GM23248 (cell line): ENCODE data around the gene WDR11.

Experiments used
- EZH2 ChIP-seq: fragments of 200-600 bp; sonication (generic); IDR thresholded peaks from 2 replicates; pipeline ENCODE4 v1.6.1; 2018; ENCODE audit warnings: antibody characterized with exemption, mild to moderate bottlenecking; ENCODE audit not compliant: insufficient read depth, poor library complexity, severe bottlenecking
- EZH2phosphoT487 ChIP-seq: fragments of 200-600 bp; sonication (generic); IDR thresholded peaks from 2 replicates; pipeline ENCODE4 v1.6.1; 2018; ENCODE audit warnings: antibody characterized with exemption, moderate library complexity, mild to moderate bottlenecking, low read depth; ENCODE audit not compliant: insufficient read depth

GRCh38 chr10:120850911-120851865, at the start of gene WDR11:
- TF ChIP-seq EZH2, result no peak
- TF ChIP-seq EZH2phosphoT487, result no peak
